ENCODE measurements around the gene SGSM2. TPM values are rescaled to one million over a fixed set of nuclear protein-coding genes. Genes with fewer than 3 reads are reported as not detected.

SGSM2 gene
- total and polyA plus RNA-seq, 2 experiments from 2014 or later, result 13.7 to 52.4 TPM

GRCh38 chr17:2398182-2398581, 60.9 kb downstream of the SGSM2 start:
- Mint-ChIP-seq H3K27me3 (ENCODE audit: insufficient read depth, low read depth, poor library complexity) (peaks cover 29% of the 10 kb centered on the region), H3K9me3 (0 out of 3 replicates have a peak, but pooled peaks cover 5% of the 10 kb centered on the region), H3K4me3 (peak overlapping the region; percentile 96), H3K36me3 (ENCODE audit: low read depth) (no peaks in the 10 kb centered on the region; the same call in 2 of the 3 replicates), H3K4me1 (peaks cover 45% of the 10 kb centered on the region), H3K27ac (peak overlapping the region; percentile 100)
- H3F3A ChIP-seq (replicated peaks; ENCODE audit: low read depth), result peaks cover 19% of the 10 kb centered on the region
- H2AFZ ChIP-seq, result no peak overlapping the region
- H3K9me2 ChIP-seq (ENCODE audit: insufficient read depth), result no peaks in the 10 kb centered on the region
- peak overlapping the region; percentile 97 for H3K4me2 ChIP-seq
- peak overlapping the region; percentile 83 for H3K4me3 ChIP-seq
- TF ChIP-seq CTCF (conservative IDR thresholded peaks at IDR 0.05; ENCODE audit: low read depth in 2 of 2) (no peak), ZNF462 (CRISPR knock-in tag; IDR thresholded peaks at IDR 0.05) (no peak), STAT1 (IDR thresholded peaks at IDR 0.05; ENCODE audit: unreplicated experiment) (no peak), JUNB (IDR thresholded peaks at IDR 0.05; ENCODE audit: unreplicated experiment) (no peak), NANOG (IDR thresholded peaks at IDR 0.05; ENCODE audit: borderline replicate concordance) (no peak), ETS1 (IDR thresholded peaks at IDR 0.05) (no peak), POLR2AphosphoS5 (IDR thresholded peaks at IDR 0.05; ENCODE audit: low read depth) (no peak), EZH2phosphoT487 (IDR thresholded peaks at IDR 0.05; ENCODE audit: unreplicated experiment) (no peak), ZNF114 (CRISPR knock-in tag; IDR thresholded peaks at IDR 0.05) (no peak), REST (IDR thresholded peaks at IDR 0.05; ENCODE audit: unreplicated experiment) (no peak), CREB1 (CRISPR knock-in tag; IDR thresholded peaks at IDR 0.05; ENCODE audit: low read depth) (no peak), EZH2 (IDR thresholded peaks at IDR 0.05; ENCODE audit: low read depth, unreplicated experiment) (no peak), ZNF331 (CRISPR knock-in tag; IDR thresholded peaks at IDR 0.05; ENCODE audit: low read depth) (no peak)
- peaks cover 33% of the 10 kb centered on the region for H3K79me2 ChIP-seq (replicated peaks; ENCODE audit: insufficient read depth)
- H3K36me3 ChIP-seq (ENCODE audit: insufficient read depth), result no peaks in the 10 kb centered on the region
- H3K27me3 ChIP-seq (ENCODE audit: insufficient read depth), result no peaks in the 10 kb centered on the region
- DNase-seq (ENCODE audit: low spot score), result no peak
- H3K27ac ChIP-seq (ENCODE audit: low read depth), result peak overlapping the region; percentile 100
- H3K4me1 ChIP-seq (ENCODE audit: insufficient read depth), result peaks cover 33% of the 10 kb centered on the region
- no peak for ATAC-seq
- no peaks in the 10 kb centered on the region for H4K20me1 ChIP-seq (replicated peaks; ENCODE audit: insufficient read depth)
